CD14-positive monocyte (primary cell): ENCODE measurements around the gene SYTL2. TPM values are rescaled to one million over a fixed set of nuclear protein-coding genes. Genes with fewer than 3 reads are reported as not detected.

Source experiments
- DNase-seq, 3 donors: peaks; one replicate each; pipeline ENCODE4 v3.0.0-alpha.2; 2011 to 2022
- H2AFZ ChIP-seq: 2 replicates; pipeline ENCODE4 v1.6.0; 2012; ENCODE audit warnings: mild to moderate bottlenecking, low read depth, low read length, inconsistent platforms; ENCODE audit not compliant: insufficient read depth, poor library complexity, severe bottlenecking
- H3K27ac ChIP-seq, 2 donors: 1 replicate in 1 of 2; 2 replicates in 1 of 2; pipeline ENCODE4 v1.5.1; 2012 to 2013; ENCODE audit warnings: low read length in 2 of 2, control low read depth in 1 of 2, inconsistent platforms in 1 of 2, low read depth in 1 of 2, mild to moderate bottlenecking in 1 of 2
- H3K27me3 ChIP-seq, 2 donors: one replicate each; pipeline versions ENCODE4 v1.6.0 to v1.6.1; 2011 to 2013; ENCODE audit warnings: low read length in 2 of 2; ENCODE audit not compliant: control insufficient read depth in 2 of 2, insufficient read depth in 2 of 2
- H3K36me3 ChIP-seq, 2 donors: replicated peaks in 1 of 2; 1 replicate in 1 of 2; 2 replicates in 1 of 2; pipeline versions ENCODE4 v1.5.1 to v1.6.1; 2012 to 2013; ENCODE audit warnings: low read length in 2 of 2, control low read depth in 1 of 2, inconsistent platforms in 1 of 2, mild to moderate bottlenecking in 1 of 2; ENCODE audit not compliant: insufficient read depth in 2 of 2, control insufficient read depth in 1 of 2
- H3K4me1 ChIP-seq, 2 donors: 1 replicate in 1 of 2; 2 replicates in 1 of 2; pipeline versions ENCODE4 v1.5.1 to v1.6.1; 2012 to 2013; ENCODE audit warnings: low read length in 2 of 2, control low read depth in 1 of 2, inconsistent platforms in 1 of 2, mild to moderate bottlenecking in 1 of 2, moderate library complexity in 1 of 2; ENCODE audit not compliant: insufficient read depth in 2 of 2, control insufficient read depth in 1 of 2
- H3K4me2 ChIP-seq: replicated peaks from 2 replicates; pipeline ENCODE3; 2012; ENCODE audit warnings: low read length, moderate library complexity, mild to moderate bottlenecking; ENCODE audit not compliant: poor library complexity, severe bottlenecking; ENCODE audit errors: extremely low read depth
- H3K4me3 ChIP-seq, 3 experiments: fragments of 200-600 bp in 1 of 3; sonication (generic) in 1 of 3; replicated peaks in 1 of 3; 1 replicate in 2 of 3; 2 replicates in 1 of 3; pipeline ENCODE4 v1.5.1; 2011 to 2013; ENCODE audit warnings: low read length in 3 of 3, mild to moderate bottlenecking in 3 of 3, control low read depth in 2 of 3, low read depth in 2 of 3, inconsistent platforms in 1 of 3, moderate library complexity in 1 of 3
- H3K79me2 ChIP-seq: 2 replicates; pipeline ENCODE4 v1.6.0; 2012; ENCODE audit warnings: mild to moderate bottlenecking, control low read depth, inconsistent platforms, low read length, moderate library complexity; ENCODE audit not compliant: insufficient read depth
- H3K9ac ChIP-seq: 2 replicates; pipeline ENCODE4 v1.6.0; 2017; ENCODE audit warnings: low read length, mild to moderate bottlenecking; ENCODE audit not compliant: insufficient read depth, poor library complexity, severe bottlenecking
- H3K9me3 ChIP-seq, 2 donors: replicated peaks in 1 of 2; 1 replicate in 1 of 2; 2 replicates in 1 of 2; pipeline versions ENCODE4 v1.5.1 to v1.6.1; 2012 to 2013; ENCODE audit warnings: low read length in 2 of 2, control low read depth in 1 of 2; ENCODE audit not compliant: control insufficient read depth in 1 of 2, insufficient read depth in 1 of 2
- H4K20me1 ChIP-seq: 2 replicates; pipeline ENCODE4 v1.6.0; 2012; ENCODE audit warnings: mild to moderate bottlenecking, low read length, control low read depth, moderate library complexity; ENCODE audit not compliant: insufficient read depth
- H3K27ac Mint-ChIP-seq, 7 donors: one replicate each; pipeline ENCODE4 v1.8.0; 2020; ENCODE audit warnings: mild to moderate bottlenecking in 7 of 7, mixed read lengths in 7 of 7, moderate library complexity in 6 of 7, inconsistent platforms in 2 of 7
- H3K27me3 Mint-ChIP-seq, 3 donors: one replicate each; pipeline ENCODE4 v1.8.0; 2021 to 2022; ENCODE audit warnings: low read depth in 3 of 3, mild to moderate bottlenecking in 3 of 3, mixed read lengths in 3 of 3, moderate library complexity in 3 of 3, inconsistent platforms in 1 of 3
- H3K36me3 Mint-ChIP-seq, 2 donors: one replicate each; pipeline ENCODE4 v1.8.0; 2020; ENCODE audit warnings: mixed read lengths in 2 of 2, inconsistent platforms in 1 of 2, mild to moderate bottlenecking in 1 of 2
- H3K4me1 Mint-ChIP-seq: one replicate; pipeline ENCODE4 v1.8.0; 2020; ENCODE audit warnings: mild to moderate bottlenecking, mixed read lengths
- H3K4me3 Mint-ChIP-seq, 2 donors: one replicate each; pipeline ENCODE4 v1.8.0; 2020; ENCODE audit warnings: mild to moderate bottlenecking in 2 of 2, mixed read lengths in 2 of 2, moderate library complexity in 1 of 2
- H3K9me3 Mint-ChIP-seq, 7 donors: one replicate each; pipeline ENCODE4 v1.8.0; 2020 to 2022; ENCODE audit warnings: mixed read lengths in 7 of 7, mild to moderate bottlenecking in 6 of 7, moderate library complexity in 6 of 7, inconsistent platforms in 2 of 7
- WGBS: methylation state at CpG from one replicate; pipeline ENCODE4 v1.1.5; 2013; ENCODE audit warnings: missing lambda C conversion rate; ENCODE audit not compliant: insufficient coverage; 5-methylcytosine and 5-hydroxymethylcytosine counted together
- intact Hi-C, 2 donors: fragments of 100-400 bp; cut with micrococcal nuclease; formaldehyde crosslinking; loops; one replicate each; pipeline versions ENCODE4 v1.15.0 to v1.15.1; 2023
- polyA plus RNA-seq, 3 donors: library from polyadenylated mRNA; depleted of rRNA in 1 of 3; unstranded in 2 of 3; stranded (reverse) in 1 of 3; fragments of 300-500 nt in 2 of 3; fragments of >200 nt in 1 of 3; fragmentation: Illumina TruSeq in 2 of 3; gene quantifications; 1 replicate in 2 of 3; 2 replicates in 1 of 3; pipeline ENCODE4 v1.2.3, GENCODE V29; 2012 to 2021
- TF ChIP-seq, protein P1 (sequence below): fragments of 200-600 bp; IDR thresholded peaks from one replicate; pipeline ENCODE4 v1.8.0; 2022; ENCODE audit warnings: antibody characterized with exemption, mild to moderate bottlenecking

Gene SYTL2
- polyA plus RNA-seq, 3 donors: 0.30 to 0.48 (median 0.34) TPM

DNA sequence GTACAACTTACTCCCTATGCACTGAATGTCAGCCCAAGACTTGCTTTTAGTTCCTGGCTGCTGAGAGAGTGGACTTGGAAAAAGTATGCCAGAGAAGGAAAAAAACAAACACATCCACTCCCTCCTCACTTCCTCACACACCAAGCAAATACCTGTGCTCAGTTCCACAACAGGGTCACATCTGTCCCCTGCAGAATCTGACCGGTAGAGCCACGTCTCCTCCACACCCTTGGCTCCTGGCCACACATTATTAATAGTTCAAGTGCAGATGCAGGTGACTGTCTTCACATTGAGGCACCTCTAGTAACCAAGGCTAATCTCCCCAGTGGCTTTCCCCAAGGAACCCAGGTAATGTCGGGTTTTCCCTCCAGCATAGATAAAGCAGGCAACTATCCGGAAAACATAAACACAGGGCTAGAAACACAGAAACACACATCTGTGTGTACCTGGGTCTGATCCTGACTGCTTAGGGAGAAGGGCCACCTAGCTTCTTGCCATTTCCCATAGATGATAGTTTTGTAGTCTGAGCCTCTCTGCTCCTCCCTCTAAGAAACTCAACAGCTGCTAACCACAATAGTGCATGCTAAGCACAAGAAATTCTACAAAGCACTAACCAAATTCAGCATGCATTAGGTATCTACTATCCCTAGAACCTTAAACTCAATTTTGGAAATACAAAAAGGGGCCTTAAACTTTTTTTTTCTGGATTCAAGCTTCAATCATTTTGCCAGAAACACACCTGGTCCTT, 10.2 kb downstream of the SYTL2 start:
- H3K9me3 Mint-ChIP-seq: peaks cover 0 to 3% (median 0%) of the 10 kb centered on the region in 7 donors
- H3K9me3 ChIP-seq: no peaks in the 10 kb centered on the region
- no peak overlapping the region for H3K4me3 Mint-ChIP-seq
- no peak for DNase-seq
- no peaks in the 10 kb centered on the region for H3K4me1 ChIP-seq
- no peaks in the 10 kb centered on the region for H3K4me1 Mint-ChIP-seq
- no peak overlapping the region for H3K4me2 ChIP-seq
- H3K9ac ChIP-seq: no peak overlapping the region
- no peaks in the 10 kb centered on the region for H3K36me3 ChIP-seq
- H2AFZ ChIP-seq: no peak overlapping the region
- no peaks in the 10 kb centered on the region for H3K79me2 ChIP-seq
- H3K27me3 ChIP-seq: no peaks in the 10 kb centered on the region
- no peak overlapping the region for H3K27ac ChIP-seq
- H4K20me1 ChIP-seq: no peaks in the 10 kb centered on the region
- H3K27me3 Mint-ChIP-seq: peaks cover 0 to 2% (median 0%) of the 10 kb centered on the region in 3 donors
- intact Hi-C loops: no loop called here
- 83% methylated on average over 2 of the region's 4 CpGs for WGBS
- no peak overlapping the region for H3K4me3 ChIP-seq
- no peak overlapping the region for H3K27ac Mint-ChIP-seq
- TF ChIP-seq, protein P1, sequence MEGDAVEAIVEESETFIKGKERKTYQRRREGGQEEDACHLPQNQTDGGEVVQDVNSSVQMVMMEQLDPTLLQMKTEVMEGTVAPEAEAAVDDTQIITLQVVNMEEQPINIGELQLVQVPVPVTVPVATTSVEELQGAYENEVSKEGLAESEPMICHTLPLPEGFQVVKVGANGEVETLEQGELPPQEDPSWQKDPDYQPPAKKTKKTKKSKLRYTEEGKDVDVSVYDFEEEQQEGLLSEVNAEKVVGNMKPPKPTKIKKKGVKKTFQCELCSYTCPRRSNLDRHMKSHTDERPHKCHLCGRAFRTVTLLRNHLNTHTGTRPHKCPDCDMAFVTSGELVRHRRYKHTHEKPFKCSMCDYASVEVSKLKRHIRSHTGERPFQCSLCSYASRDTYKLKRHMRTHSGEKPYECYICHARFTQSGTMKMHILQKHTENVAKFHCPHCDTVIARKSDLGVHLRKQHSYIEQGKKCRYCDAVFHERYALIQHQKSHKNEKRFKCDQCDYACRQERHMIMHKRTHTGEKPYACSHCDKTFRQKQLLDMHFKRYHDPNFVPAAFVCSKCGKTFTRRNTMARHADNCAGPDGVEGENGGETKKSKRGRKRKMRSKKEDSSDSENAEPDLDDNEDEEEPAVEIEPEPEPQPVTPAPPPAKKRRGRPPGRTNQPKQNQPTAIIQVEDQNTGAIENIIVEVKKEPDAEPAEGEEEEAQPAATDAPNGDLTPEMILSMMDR: no peak
- H3K36me3 Mint-ChIP-seq: no peaks in the 10 kb centered on the region

DNA sequence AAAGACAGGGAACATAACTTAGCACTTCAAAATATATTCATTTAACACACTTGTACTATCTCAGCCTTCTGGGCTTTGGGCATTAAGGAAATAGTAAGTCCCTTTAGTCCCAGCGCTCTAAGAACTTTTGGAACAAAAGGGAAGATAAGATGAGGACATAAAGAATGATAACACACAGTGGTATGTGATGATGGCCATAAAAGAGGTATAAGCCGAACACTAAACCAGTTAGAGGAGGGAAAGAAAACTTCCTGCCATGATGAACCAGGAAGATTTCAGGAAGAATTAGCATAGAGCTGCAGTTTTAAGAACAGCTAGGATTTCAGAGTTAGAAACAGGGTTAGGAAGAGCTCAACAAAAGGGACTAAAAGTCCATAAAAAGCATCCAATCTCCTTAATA, 11.8 kb downstream of the SYTL2 start:
- Mint-ChIP-seq H3K36me3 (no peaks in the 10 kb centered on the region), H3K27ac (no peak overlapping the region), H3K27me3 (peaks cover 0 to 2% (median 0%) of the 10 kb centered on the region in 3 donors), H3K4me3 (no peak overlapping the region), H3K4me1 (no peaks in the 10 kb centered on the region), H3K9me3 (peaks cover 0 to 3% (median 0%) of the 10 kb centered on the region in 7 donors)
- no peak overlapping the region for H3K4me3 ChIP-seq
- 83% methylated on average over 1 of the region's 2 CpGs for WGBS
- no peak overlapping the region for H2AFZ ChIP-seq
- TF ChIP-seq, protein P1: no peak
- intact Hi-C loops: no loop called here
- H3K9ac ChIP-seq: no peak overlapping the region
- H3K9me3 ChIP-seq: no peaks in the 10 kb centered on the region
- H3K79me2 ChIP-seq: no peaks in the 10 kb centered on the region
- DNase-seq: no peak
- H3K4me2 ChIP-seq: no peak overlapping the region
- H3K27ac ChIP-seq: no peak overlapping the region
- no peaks in the 10 kb centered on the region for H3K4me1 ChIP-seq
- no peaks in the 10 kb centered on the region for H3K27me3 ChIP-seq
- H3K36me3 ChIP-seq: no peaks in the 10 kb centered on the region
- H4K20me1 ChIP-seq: no peaks in the 10 kb centered on the region
